Measurements from ENCODE around the gene RER1. TPM values are rescaled to one million over a fixed set of nuclear protein-coding genes. Genes with fewer than 3 reads are reported as not detected.

The RER1 gene
- total RNA-seq, 1 experiment from 2014 or later, result 155 TPM

DNA sequence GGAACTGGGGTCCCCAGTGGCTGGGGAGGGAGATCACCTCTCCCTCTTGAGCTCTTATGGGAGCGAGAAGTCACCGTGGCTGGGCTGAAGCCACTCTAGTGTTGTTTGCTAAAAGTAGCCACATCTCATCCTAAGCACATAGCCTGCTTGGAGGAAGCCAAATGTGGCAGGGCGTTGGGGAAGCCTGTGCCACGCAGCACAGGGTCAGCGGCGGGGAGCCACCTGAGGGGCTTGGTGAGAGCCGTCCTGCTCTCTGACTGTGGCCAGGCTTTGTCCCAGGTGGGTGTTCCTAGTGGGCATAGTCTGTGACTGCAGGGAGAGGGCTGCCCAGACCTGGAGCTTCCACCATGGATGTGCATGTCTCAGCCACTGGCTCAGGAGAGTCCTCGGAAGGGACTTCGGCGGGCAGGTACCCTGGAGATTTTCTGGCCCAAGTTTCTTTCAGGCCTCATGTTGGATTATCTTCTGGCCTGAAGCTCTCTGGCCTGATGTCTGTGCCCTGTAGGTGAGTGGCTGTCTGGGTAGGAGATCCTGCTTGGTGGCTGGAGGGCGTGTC lies 39.2 kb upstream of the RER1 start:
- ChIA-PET CTCF (no interaction called here), RAD21 (ENCODE audit: low non-redundant PET in 1 of 2, low total read pairs in 2 of 2, uncharacterized antibody in 2 of 2, unreplicated experiment in 2 of 2) (no interaction called here), POLR2A (no interaction called here)
- no peaks in the 10 kb centered on the region for H3K79me2 ChIP-seq (ENCODE audit: insufficient read depth, low read length)
- H4K20me1 ChIP-seq (ENCODE audit: insufficient read depth), result no peaks in the 10 kb centered on the region
- H3K4me3 ChIP-seq (replicated peaks in 1 of 2; ENCODE audit: low read depth in 1 of 2, low read length in 2 of 2), result no peak overlapping the region
- DNase-seq (ENCODE audit: low read depth, low spot score) (no peak), ATAC-seq (peak; percentile 42; the same call in 1 of the 2 replicates)
- intact Hi-C loops (cut with micrococcal nuclease), result no loop called here
- no peak overlapping the region for H2AFZ ChIP-seq (ENCODE audit: low read depth, low read length, poor library complexity, severe bottlenecking)
- no peaks in the 10 kb centered on the region for H3K4me1 ChIP-seq (ENCODE audit: control insufficient read depth in 1 of 2, insufficient read depth in 2 of 2, low read length in 2 of 2)
- H3K9me3 ChIP-seq (ENCODE audit: control insufficient read depth in 1 of 2, insufficient read depth in 1 of 2, low read depth in 1 of 2, low read length in 2 of 2), result no peaks in the 10 kb centered on the region
- no peak overlapping the region for H3K4me2 ChIP-seq (ENCODE audit: low read length)
- TF ChIP-seq TCF7L2 (IDR thresholded peaks at IDR 0.05; ENCODE audit: borderline replicate concordance, extremely low read depth, insufficient read depth, insufficient read length) (no peak), REST (IDR thresholded peaks at IDR 0.05; ENCODE audit: low read depth) (no peak), CBX3 (IDR thresholded peaks at IDR 0.05; ENCODE audit: low read depth) (no peak), ZBTB33 (IDR thresholded peaks at IDR 0.05; ENCODE audit: extremely low read depth, insufficient replicate concordance, low read length) (no peak), JUND (IDR thresholded peaks at IDR 0.05) (no peak), POLR2A (IDR thresholded peaks at IDR 0.05; ENCODE audit: borderline replicate concordance, extremely low read depth, insufficient read depth, insufficient read length) (no peak), EZH2 (IDR thresholded peaks at IDR 0.05) (no peak), ELF1 (IDR thresholded peaks at IDR 0.05; ENCODE audit: borderline replicate concordance, low read depth) (no peak), ZNF274 (IDR thresholded peaks at IDR 0.05; ENCODE audit: low read depth, low read length) (no peak), ZFX (IDR thresholded peaks at IDR 0.05) (no peak), POLR2AphosphoS5 (IDR thresholded peaks at IDR 0.05; ENCODE audit: low read depth, low read length) (no peak), EGR1 (IDR thresholded peaks at IDR 0.05; ENCODE audit: low read depth) (no peak), MAX (IDR thresholded peaks at IDR 0.05) (no peak), ATF3 (IDR thresholded peaks at IDR 0.05) (no peak), CEBPB (IDR thresholded peaks at IDR 0.05; ENCODE audit: low read depth) (no peak), RAD21 (IDR thresholded peaks at IDR 0.05; ENCODE audit: low read depth) (no peak)
- H3K9ac ChIP-seq (ENCODE audit: low read length), result no peak overlapping the region
- H3K9me2 ChIP-seq (ENCODE audit: insufficient read depth), result no peaks in the 10 kb centered on the region
- no TSS peak for BruUV-seq (replicated peaks)
- H3K27ac ChIP-seq (ENCODE audit: low read depth, low read length), result no peak overlapping the region
- H3K27me3 ChIP-seq (ENCODE audit: insufficient read depth, low read length), result no peaks in the 10 kb centered on the region
- no peaks in the 10 kb centered on the region for H3K36me3 ChIP-seq (ENCODE audit: control insufficient read depth in 1 of 2, insufficient read depth in 2 of 2, low read length in 2 of 2)
